Measurements from ENCODE around the gene ADAMTS3.
"Not testable (repeated sequence)": the region's sequence is repeated elsewhere in the genome, so short reads cannot be mapped to it uniquely, and the experiment has no call there.

The ADAMTS3 gene

DNA sequence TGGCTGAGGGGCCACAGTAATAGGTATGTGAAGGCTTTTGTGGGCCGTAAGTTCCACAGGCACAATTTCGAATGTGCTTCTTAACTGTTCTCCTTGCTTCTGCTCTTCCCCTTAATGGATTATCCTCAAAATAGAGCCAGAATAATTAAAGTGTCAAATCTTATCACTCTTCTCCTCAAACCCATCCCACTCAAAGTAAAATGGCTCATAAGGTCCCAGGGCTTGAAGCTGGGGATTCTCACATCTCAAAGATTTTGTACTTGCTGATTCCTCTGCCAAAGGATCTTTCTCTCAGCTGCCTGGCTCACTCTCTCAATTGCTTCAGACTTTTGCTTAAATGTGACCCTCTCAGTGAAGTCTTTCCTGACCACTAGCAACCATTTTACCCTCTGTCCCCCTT lies 16.6 kb downstream of the ADAMTS3 start:
- no peak for DNase-seq

DNA sequence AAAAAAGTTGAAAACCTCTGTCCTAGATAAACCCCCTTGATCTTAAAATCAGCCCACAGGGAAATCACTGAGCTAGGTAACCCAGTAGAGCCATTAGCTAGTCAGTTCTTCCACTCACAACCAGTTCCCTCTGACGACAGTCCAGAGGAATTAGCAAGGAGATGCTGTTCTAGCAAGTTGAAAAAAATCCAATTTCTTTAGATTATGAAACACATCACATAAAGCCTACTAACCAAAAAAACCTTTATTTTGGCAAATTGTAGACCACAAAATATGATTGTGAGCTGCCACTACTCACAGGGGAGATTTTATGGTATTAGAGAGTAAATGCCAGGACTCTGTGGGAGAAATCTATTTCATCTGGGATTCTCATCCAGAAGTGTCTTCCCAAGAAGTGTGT lies 22.6 kb downstream of the ADAMTS3 start:
- no peak for DNase-seq

DNA sequence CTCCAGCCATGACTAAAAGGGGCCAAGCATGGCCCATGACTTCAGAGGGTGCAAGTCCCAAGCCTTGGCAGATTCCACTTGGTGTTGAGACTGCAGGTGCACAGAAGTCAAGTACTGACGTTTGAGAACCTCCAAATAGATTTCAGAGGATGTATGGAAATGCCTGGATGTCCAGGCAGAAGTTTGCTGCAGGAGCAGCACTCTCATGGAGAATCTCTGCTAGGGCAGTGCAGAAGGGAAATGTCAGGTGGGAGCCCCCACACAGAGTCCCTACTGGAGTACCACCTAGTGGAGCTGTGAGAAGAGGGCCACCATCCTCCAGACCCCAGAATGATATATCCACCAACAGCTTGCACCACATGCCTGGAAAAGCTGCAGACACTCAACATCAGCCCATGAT lies 28.3 kb downstream of the ADAMTS3 start:
- not testable (repeated sequence) for DNase-seq

DNA sequence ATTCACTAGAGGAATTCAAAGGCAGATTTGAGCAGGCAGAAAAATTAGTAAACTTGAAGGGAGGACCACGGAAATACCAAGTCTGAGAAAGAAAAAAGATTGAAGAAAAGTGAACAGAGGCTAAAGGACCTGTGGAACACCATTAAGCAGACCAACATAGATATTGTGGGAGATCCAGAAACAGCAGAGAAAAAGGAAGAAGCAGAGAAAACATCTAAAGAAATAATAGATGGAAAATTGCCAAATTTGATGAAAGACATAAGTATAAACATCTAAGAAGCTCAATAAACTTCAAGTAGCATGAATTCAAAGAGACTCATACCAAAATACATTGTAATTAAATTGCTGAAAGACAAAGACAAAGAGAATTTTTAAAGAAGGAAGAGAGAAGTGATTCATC lies 31.0 kb downstream of the ADAMTS3 start:
- no peak for DNase-seq

DNA sequence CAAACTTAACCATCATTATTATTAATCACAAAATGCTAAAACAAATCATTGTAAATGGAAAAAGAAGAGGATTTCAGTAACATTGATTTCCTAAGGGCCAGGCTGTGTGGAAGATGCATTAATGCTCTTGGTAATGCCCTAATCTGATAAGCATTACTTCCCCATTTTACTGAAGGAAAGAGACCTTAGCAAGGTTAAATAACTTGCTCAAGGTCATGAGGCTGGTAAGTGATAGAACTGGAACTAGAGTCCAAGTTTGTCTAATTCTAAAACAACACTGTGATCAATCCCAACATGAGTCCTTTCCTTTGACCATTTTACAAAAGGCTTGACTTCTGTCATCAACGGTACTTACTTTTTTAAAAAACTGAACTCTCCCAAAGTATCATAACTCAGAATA lies 32.6 kb downstream of the ADAMTS3 start:
- DNase-seq, result no peak

- no peak for DNase-seq
These were observed 37.2 kb downstream of the ADAMTS3 start for GRCh38 chr4:72531768-72532290.

DNA sequence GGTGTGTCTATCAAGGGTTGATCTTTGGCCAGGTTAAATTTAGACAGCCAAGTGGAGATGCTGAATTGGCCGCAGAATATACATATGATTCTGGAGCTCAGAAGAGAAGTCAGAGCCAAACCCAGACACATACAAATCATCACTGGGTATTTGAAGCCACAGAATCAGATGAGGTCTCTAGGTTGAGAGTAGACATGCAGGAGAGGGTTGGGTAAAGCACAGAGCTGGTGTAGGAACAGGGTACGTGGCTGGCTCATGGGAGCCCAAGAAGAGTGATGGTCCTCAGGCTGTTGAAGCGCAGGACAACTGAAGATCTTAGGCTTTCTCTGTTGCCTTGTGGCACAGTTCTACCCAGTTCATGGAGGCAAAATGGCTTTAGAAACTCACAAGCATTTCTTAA lies 37.7 kb downstream of the ADAMTS3 start:
- DNase-seq, result no peak

- no peak for DNase-seq
These were observed 39.7 kb downstream of the ADAMTS3 start for GRCh38 chr4:72529148-72529822.

GRCh38 chr4:72527038-72527646 lies 41.9 kb downstream of the ADAMTS3 start:
- DNase-seq, result no peak

GRCh38 chr4:72525938-72526337 lies 43.1 kb downstream of the ADAMTS3 start:
- DNase-seq, result no peak

DNA sequence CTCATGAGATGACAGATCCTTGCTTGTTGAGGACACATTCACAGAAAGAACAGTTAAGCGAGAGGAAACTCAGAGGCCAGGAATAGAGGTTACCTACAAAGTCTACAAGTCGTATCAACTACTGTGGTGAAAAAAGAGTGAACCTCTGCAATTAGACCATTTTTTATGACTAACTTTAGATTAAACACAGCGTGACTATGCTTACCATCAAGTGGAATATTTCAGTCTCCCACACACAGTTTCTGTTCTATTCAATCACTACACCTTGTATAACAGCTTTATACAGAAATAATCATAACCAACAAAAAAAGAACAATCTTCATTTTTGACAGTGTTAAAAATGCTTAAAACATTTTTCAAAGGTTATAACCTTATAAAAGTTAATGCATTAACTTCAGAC lies 46.6 kb downstream of the ADAMTS3 start:
- no peak for DNase-seq

GRCh38 chr4:72513227-72513626 lies 55.8 kb downstream of the ADAMTS3 start:
- DNase-seq, result no peak

- DNase-seq, result no peak
These were observed 61.1 kb downstream of the ADAMTS3 start for GRCh38 chr4:72507860-72508419.

GRCh38 chr4:72507167-72507566 lies 61.9 kb downstream of the ADAMTS3 start:
- no peak for DNase-seq

DNA sequence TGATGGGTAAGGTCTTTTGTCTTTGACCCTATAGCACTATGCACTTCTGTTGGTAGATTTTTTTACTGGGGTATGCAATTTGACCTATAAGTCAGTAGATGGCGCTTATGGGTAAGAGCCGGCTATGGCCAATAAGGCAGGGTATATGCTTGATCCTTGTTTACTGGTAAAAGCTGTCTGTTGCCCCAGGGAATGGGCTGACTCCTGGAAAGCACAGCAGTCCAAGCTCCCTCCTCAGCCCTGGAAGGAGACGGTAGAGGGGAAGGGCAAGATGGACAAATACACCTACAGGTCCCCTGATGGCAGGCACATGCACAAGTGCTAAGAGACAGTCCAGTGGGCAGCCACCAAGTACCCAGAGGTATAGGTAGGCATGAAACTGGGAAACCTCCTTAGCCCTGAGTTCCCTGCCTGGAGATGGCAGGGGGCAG lies 63.7 kb downstream of the ADAMTS3 start:
- DNase-seq, result no peak

- DNase-seq, result no peak
These were observed 68.8 kb downstream of the ADAMTS3 start for GRCh38 chr4:72500214-72500613.

DNA sequence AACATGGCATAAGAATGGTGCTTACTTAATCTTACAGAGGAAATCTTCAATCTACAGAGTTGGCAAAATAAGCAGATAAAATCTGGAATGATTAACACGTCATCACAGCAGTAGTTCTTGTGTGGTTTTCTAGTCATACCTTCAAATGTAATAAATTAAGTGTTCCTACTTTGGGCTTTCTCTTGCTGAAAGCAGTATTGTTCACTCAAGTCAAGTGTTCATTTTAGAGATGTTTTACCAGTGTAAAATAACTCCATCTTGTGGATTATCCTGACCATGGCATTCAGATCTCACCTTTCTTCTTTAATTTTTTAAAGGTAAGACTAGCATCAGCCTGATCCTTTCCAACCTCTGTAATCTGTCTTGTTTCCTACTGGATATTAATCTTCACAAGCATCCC lies 72.9 kb downstream of the ADAMTS3 start:
- no peak for DNase-seq

GRCh38 chr4:72494156-72494555 lies 74.9 kb downstream of the ADAMTS3 start:
- DNase-seq, result no peak

GRCh38 chr4:72489267-72489666 lies 79.8 kb downstream of the ADAMTS3 start:
- DNase-seq, result no peak

DNA sequence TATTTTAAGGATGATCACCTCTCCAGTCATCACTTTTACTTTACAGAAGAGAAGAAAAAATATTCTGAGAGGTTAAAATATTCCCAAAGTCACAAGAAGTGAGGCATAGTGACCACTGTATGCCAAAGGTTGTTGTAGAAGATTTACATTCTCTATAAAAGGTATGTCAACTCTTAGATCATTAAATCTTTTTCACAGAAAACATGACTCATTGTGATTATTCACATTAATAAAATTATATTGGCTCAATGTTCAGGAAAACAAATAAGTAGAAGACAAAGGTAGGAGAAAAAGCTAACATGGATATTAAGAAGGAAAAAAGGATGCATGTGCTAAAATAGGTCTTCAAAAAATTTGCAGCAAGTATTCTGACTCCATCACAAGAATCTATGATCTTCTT lies 82.0 kb downstream of the ADAMTS3 start:
- DNase-seq, result no peak

DNA sequence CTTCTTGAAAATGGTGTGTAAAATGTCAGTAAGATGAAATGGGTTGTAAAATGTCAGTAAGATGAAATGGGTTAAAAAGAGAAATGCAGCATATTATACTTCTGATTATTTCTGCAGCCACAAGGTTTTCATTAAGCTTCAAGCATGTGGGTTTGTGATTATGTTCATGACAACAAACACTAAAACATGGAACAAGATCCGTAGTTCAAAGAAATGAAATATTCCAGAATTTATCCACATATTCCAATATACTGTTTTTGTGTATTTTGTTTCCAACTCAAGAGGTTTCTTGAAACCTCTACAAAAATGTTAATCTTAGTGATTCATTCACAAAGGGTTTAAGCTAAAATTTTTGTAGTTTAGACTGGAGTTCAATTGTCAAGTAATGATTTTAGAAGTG lies 84.0 kb downstream of the ADAMTS3 start:
- DNase-seq, result no peak

GRCh38 chr4:72473434-72473900 lies 95.6 kb downstream of the ADAMTS3 start:
- DNase-seq, result no peak

DNA sequence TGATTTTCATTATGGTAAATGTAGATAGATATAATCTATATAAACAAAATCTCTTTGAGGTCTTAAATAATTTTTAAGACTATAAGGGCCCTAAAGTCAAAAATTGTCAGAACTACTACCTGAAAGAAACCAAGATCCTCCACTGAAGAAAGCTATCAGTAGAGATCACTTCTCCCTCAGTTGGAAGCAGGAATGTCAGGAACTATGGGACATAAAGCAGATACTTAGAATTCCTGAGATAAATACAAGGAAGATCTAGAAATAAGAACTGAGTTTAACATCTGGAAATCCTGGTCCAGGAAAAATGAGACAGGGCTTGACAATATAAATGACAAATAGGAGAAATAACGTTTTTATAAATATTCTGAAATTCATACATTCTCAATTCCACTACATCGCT lies 97.2 kb downstream of the ADAMTS3 start:
- no peak for DNase-seq

DNA sequence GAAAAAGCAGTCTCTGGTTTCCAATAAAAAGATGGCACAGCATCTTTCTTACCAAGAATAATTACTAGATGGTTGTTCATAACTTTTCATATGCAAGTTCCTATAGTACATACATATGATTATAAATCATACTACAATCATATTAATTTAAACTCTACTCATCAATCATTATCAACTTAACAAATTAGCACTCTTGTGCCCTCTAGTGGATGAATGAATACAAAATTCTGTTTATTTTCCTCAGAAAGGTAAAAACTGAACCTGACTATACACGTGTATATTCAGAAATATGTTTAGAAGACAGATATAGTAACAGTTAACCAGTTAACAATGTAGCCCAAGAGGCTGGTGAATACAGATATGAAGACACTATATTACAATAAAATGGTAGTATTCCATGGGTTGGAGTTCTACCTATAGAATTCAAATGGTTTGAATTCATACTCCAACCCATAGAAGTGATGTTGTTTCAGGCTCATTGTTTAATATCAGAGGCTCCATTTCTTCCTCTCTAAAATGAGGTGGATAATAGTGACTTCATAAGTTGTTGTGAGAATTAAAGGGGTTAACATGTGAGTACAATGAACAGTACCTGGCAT lies 100.0 kb downstream of the ADAMTS3 start:
- DNase-seq, result no peak

All from NCI-H1048 (cell line).